ENCODE results near the gene ELL2. TPM values are rescaled to one million over a fixed set of nuclear protein-coding genes. Genes with fewer than 3 reads are reported as not detected.

ELL2 gene
- total and polyA plus RNA-seq, 2 of the 13 experiments (the other 11 are each of a cell fraction or from before 2014, with no cell fraction given): 78.9 to 97.1 TPM

DNA sequence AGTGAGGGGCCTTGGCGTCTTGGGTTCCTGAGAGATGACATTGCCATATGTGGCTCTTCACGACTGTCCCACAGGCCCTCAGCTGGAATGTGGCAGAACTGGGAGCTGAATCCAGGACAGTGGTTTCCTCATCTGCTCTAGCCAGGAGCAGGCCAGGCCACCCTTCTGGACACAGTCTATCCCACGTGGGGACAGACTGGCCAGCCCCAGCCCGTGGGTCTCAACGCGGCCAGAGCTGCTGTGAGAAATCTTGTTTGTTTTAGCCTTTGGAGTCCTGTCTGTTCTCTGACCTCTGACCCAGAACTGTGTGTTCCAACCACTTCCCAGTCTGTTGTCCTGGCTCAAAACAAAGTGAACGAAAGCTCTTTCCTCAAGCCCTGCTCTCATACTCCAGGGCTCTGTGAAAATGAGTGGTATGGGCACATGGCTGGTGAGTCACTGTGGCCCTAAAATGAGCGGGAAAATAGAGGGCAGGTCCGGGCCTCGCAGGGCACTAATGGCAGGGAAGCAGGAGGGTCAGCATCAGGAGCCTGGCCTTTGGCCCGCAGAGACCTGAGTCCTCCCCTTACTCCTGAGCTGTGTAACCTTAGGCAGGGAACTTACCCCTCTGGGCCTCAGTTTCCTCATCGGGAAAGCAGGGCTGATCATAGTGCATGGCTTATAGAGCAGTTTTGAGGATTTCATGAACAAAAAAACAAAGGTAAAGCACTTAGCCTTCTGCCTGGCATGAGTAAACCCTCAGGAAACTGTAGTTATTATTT, 104.3 kb downstream of the ELL2 start (continued):
- TF ChIP-seq NFIC (IDR thresholded peaks at IDR 0.05; ENCODE audit: low read length) (no peak), SMAD1 (CRISPR knock-in tag; IDR thresholded peaks at IDR 0.05; ENCODE audit: borderline replicate concordance, low read depth) (no peak), ZNF629 (CRISPR knock-in tag; conservative IDR thresholded peaks at IDR 0.05) (no peak), ZNF260 (CRISPR knock-in tag; IDR thresholded peaks at IDR 0.05; ENCODE audit: borderline replicate concordance, low read depth) (no peak), HNF4G (IDR thresholded peaks at IDR 0.05; ENCODE audit: borderline replicate concordance, low read depth, low read length) (no peak), HNF4G (CRISPR knock-in tag; IDR thresholded peaks at IDR 0.05; ENCODE audit: borderline replicate concordance, low read depth) (no peak; the same call in 1 of the 2 replicates), ZMYM2 (CRISPR knock-in tag; IDR thresholded peaks at IDR 0.05) (peak; percentile 89), MATR3 (CRISPR knock-in tag; IDR thresholded peaks at IDR 0.05) (no peak), ASH2L (IDR thresholded peaks at IDR 0.05; ENCODE audit: insufficient read length, low read depth, low read length) (peak; percentile 41), ZNF264 (CRISPR knock-in tag; IDR thresholded peaks at IDR 0.05) (peak; percentile 92), DPF2 (CRISPR knock-in tag; IDR thresholded peaks at IDR 0.05; ENCODE audit: borderline replicate concordance, low read depth) (0 out of 2 replicates have a peak, but pooled peaks have one; percentile 40), ZNF746 (CRISPR knock-in tag; IDR thresholded peaks at IDR 0.05) (0 out of 2 replicates have a peak, but pooled peaks have one; percentile 33), SYNCRIP (IDR thresholded peaks at IDR 0.05; ENCODE audit: insufficient read depth, low read depth, low read length) (no peak)
- TF ChIP-seq, protein P1, sequence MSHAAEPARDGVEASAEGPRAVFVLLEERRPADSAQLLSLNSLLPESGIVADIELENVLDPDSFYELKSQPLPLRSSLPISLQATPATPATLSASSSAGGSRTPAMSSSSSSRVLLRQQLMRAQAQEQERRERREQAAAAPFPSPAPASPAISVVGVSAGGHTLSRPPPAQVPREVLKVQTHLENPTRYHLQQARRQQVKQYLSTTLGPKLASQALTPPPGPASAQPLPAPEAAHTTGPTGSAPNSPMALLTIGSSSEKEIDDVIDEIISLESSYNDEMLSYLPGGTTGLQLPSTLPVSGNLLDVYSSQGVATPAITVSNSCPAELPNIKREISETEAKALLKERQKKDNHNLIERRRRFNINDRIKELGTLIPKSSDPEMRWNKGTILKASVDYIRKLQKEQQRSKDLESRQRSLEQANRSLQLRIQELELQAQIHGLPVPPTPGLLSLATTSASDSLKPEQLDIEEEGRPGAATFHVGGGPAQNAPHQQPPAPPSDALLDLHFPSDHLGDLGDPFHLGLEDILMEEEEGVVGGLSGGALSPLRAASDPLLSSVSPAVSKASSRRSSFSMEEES (CRISPR knock-in tag; IDR thresholded peaks at IDR 0.05): peak; percentile 88
- TF ChIP-seq, protein P2, sequence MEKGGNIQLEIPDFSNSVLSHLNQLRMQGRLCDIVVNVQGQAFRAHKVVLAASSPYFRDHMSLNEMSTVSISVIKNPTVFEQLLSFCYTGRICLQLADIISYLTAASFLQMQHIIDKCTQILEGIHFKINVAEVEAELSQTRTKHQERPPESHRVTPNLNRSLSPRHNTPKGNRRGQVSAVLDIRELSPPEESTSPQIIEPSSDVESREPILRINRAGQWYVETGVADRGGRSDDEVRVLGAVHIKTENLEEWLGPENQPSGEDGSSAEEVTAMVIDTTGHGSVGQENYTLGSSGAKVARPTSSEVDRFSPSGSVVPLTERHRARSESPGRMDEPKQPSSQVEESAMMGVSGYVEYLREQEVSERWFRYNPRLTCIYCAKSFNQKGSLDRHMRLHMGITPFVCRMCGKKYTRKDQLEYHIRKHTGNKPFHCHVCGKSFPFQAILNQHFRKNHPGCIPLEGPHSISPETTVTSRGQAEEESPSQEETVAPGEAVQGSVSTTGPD (CRISPR knock-in tag; IDR thresholded peaks at IDR 0.05): peak; percentile 52; the same call in 1 of the 2 replicates
- TF ChIP-seq, protein P3, sequence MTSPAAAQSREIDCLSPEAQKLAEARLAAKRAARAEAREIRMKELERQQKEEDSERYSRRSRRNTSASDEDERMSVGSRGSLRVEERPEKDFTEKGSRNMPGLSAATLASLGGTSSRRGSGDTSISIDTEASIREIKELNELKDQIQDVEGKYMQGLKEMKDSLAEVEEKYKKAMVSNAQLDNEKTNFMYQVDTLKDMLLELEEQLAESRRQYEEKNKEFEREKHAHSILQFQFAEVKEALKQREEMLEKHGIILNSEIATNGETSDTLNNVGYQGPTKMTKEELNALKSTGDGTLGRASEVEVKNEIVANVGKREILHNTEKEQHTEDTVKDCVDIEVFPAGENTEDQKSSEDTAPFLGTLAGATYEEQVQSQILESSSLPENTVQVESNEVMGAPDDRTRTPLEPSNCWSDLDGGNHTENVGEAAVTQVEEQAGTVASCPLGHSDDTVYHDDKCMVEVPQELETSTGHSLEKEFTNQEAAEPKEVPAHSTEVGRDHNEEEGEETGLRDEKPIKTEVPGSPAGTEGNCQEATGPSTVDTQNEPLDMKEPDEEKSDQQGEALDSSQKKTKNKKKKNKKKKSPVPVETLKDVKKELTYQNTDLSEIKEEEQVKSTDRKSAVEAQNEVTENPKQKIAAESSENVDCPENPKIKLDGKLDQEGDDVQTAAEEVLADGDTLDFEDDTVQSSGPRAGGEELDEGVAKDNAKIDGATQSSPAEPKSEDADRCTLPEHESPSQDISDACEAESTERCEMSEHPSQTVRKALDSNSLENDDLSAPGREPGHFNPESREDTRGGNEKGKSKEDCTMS (CRISPR knock-in tag; conservative IDR thresholded peaks at IDR 0.05): no peak
- TF ChIP-seq, protein P4, sequence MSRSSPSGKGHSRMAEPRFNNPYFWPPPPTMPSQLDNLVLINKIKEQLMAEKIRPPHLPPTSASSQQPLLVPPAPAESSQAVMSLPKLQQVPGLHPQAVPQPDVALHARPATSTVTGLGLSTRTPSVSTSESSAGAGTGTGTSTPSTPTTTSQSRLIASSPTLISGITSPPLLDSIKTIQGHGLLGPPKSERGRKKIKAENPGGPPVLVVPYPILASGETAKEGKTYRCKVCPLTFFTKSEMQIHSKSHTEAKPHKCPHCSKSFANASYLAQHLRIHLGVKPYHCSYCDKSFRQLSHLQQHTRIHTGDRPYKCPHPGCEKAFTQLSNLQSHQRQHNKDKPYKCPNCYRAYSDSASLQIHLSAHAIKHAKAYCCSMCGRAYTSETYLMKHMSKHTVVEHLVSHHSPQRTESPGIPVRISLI (CRISPR knock-in tag; IDR thresholded peaks at IDR 0.05; ENCODE audit: borderline replicate concordance): peak; percentile 16; the same call in 1 of the 2 replicates
- TF ChIP-seq, protein P5, sequence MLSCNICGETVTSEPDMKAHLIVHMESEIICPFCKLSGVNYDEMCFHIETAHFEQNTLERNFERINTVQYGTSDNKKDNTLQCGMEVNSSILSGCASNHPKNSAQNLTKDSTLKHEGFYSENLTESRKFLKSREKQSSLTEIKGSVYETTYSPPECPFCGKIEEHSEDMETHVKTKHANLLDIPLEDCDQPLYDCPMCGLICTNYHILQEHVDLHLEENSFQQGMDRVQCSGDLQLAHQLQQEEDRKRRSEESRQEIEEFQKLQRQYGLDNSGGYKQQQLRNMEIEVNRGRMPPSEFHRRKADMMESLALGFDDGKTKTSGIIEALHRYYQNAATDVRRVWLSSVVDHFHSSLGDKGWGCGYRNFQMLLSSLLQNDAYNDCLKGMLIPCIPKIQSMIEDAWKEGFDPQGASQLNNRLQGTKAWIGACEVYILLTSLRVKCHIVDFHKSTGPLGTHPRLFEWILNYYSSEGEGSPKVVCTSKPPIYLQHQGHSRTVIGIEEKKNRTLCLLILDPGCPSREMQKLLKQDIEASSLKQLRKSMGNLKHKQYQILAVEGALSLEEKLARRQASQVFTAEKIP (CRISPR knock-in tag; IDR thresholded peaks at IDR 0.05; ENCODE audit: borderline replicate concordance): no peak
- TF ChIP-seq, protein P6, sequence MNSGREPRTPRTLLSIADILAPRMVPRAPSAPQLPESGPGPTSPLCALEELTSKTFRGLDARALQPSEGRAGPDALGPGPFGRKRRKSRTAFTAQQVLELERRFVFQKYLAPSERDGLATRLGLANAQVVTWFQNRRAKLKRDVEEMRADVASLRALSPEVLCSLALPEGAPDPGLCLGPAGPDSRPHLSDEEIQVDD (CRISPR knock-in tag; IDR thresholded peaks at IDR 0.05; ENCODE audit: borderline replicate concordance): no peak

Measured in HepG2 (cell line).